Osteocyte (in vitro differentiated cells): Measurements from ENCODE around the gene ZFYVE28. TPM values are rescaled to one million over a fixed set of nuclear protein-coding genes. Genes with fewer than 3 reads are reported as not detected.

ENCODE experiments used
- DNase-seq: peaks from one replicate; pipeline ENCODE4 v3.0.0; 2021; ENCODE audit warnings: mixed read lengths; ENCODE audit not compliant: unreplicated experiment; ENCODE audit errors: extremely low spot score
- H3K27ac Mint-ChIP-seq: one replicate; pipeline ENCODE4 v1.8.0; 2021; ENCODE audit warnings: mild to moderate bottlenecking, mixed read lengths; ENCODE audit not compliant: unreplicated experiment
- H3K27me3 Mint-ChIP-seq: one replicate; pipeline ENCODE4 v1.8.0; 2021; ENCODE audit warnings: mixed read lengths; ENCODE audit not compliant: unreplicated experiment
- H3K36me3 Mint-ChIP-seq: one replicate; pipeline ENCODE4 v1.8.0; 2021; ENCODE audit warnings: mixed read lengths; ENCODE audit not compliant: unreplicated experiment
- H3K4me1 Mint-ChIP-seq: one replicate; pipeline ENCODE4 v1.8.0; 2021; ENCODE audit warnings: mixed read lengths; ENCODE audit not compliant: unreplicated experiment
- H3K4me3 Mint-ChIP-seq: one replicate; pipeline ENCODE4 v1.8.0; 2021; ENCODE audit warnings: mild to moderate bottlenecking, moderate library complexity, mixed read lengths; ENCODE audit not compliant: unreplicated experiment
- H3K9me3 Mint-ChIP-seq: one replicate; pipeline ENCODE4 v1.8.0; 2021; ENCODE audit warnings: mixed read lengths; ENCODE audit not compliant: unreplicated experiment
- total RNA-seq: library from RNA; stranded (reverse); gene quantifications from 2 replicates; pipeline ENCODE4 v1.2.1, GENCODE V29; 2021
- TF ChIP-seq, protein P1 (sequence below): fragments of 200-600 bp; sonication (generic); IDR thresholded peaks from 2 replicates; pipeline ENCODE4 v1.5.0; 2021; ENCODE audit warnings: antibody characterized with exemption, mild to moderate bottlenecking, moderate library complexity

The ZFYVE28 gene
- total RNA-seq, 1 donor from 2014 or later = 3.4 TPM

DNA sequence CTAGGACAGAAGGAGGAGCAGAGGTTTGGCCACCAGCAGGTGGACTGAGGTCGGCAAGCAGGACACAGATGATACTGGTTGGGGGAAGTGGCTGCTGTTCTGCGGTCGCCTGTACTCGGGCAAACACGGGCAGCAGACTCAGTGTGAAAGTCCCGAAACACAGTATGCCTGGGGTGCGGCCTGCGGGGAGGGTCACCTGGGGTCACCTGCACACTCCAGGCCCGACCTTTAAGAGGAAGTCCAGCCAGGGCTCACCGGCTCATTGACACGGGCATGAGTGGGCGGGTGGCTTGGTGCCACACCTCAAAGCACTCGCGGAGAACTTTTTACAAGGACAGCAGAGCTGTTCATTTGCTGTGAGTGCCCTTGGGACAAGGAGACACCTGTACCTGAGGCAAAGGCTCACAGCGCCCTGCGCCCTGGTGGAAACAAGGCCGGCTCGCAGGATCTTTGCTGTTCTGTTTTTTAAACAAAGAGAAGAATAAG is 85.0 kb downstream of the ZFYVE28 start:
- H3K4me1 Mint-ChIP-seq = peaks cover 25% of the 10 kb centered on the region
- TF ChIP-seq, protein P1, sequence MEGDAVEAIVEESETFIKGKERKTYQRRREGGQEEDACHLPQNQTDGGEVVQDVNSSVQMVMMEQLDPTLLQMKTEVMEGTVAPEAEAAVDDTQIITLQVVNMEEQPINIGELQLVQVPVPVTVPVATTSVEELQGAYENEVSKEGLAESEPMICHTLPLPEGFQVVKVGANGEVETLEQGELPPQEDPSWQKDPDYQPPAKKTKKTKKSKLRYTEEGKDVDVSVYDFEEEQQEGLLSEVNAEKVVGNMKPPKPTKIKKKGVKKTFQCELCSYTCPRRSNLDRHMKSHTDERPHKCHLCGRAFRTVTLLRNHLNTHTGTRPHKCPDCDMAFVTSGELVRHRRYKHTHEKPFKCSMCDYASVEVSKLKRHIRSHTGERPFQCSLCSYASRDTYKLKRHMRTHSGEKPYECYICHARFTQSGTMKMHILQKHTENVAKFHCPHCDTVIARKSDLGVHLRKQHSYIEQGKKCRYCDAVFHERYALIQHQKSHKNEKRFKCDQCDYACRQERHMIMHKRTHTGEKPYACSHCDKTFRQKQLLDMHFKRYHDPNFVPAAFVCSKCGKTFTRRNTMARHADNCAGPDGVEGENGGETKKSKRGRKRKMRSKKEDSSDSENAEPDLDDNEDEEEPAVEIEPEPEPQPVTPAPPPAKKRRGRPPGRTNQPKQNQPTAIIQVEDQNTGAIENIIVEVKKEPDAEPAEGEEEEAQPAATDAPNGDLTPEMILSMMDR = no peak
- no peaks in the 10 kb centered on the region for H3K9me3 Mint-ChIP-seq
- DNase-seq = peak; percentile 78
- H3K27me3 Mint-ChIP-seq = no peaks in the 10 kb centered on the region
- no peak overlapping the region for H3K4me3 Mint-ChIP-seq
- H3K27ac Mint-ChIP-seq = no peak overlapping the region
- H3K36me3 Mint-ChIP-seq = no peaks in the 10 kb centered on the region

DNA sequence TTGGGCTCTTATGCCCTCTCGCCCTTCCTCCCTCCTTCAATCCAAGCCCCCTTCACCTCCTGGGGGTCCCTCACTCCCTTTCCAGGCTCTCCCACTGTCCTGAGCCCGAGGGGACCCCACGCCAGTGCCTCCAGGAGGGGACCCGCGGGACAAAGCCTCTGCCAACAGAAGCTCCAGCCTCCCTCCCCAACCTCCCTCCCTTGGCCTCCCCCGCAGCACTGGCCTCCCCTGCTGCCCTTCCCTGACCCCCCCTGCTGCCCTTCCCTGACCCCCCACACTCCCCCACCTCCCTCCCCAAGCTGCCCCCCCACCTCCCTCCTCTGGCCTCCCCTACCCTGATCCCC is 85.5 kb downstream of the ZFYVE28 start:
- no peaks in the 10 kb centered on the region for H3K27me3 Mint-ChIP-seq

DNA sequence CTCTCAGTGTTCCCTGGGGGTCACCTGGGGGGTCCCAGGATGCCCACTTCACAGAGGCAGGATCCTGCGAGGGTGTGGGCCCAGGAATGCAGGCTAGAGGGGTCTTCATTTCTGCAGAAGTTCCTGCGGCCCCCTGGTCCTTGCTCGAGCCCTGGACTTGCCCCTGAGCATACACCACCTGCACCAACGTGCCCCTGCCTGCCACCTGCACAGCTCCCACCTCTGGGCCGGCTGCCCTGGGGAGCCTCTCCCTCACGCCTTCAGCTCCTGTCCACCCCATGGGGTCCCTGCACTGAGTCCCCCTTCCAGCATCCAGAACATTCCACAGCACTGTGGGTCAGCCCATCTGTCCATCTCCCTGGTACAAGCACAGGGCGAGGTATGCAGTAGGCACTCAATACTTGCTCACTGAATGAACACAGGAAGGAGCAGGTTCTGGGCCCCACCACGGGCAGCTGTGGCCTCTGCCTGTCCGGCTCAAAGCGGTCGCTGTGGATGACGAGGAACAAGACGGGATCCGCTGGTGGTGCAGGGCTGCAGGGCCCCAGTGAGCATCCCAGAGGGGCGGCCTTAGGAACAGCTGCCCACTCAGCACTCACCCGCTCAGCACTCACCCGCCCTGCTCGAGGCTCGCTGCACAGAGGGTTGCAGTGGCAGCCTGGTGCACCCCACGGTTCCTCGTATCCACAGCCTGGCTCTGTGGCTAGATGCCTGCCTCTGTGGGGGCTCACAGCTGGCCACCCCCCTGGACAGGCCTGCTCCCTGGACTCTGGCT is 86.1 kb downstream of the ZFYVE28 start:
- Mint-ChIP-seq H3K27ac (no peak overlapping the region), H3K36me3 (no peaks in the 10 kb centered on the region), H3K27me3 (no peaks in the 10 kb centered on the region), H3K9me3 (peaks cover 4% of the 10 kb centered on the region), H3K4me1 (peaks cover 27% of the 10 kb centered on the region), H3K4me3 (no peak overlapping the region)
- DNase-seq = peak; percentile 76
- TF ChIP-seq, protein P1 = no peak

More for the DNA sequence above, 85.5 kb downstream of the ZFYVE28 start:
- H3K4me1 Mint-ChIP-seq = peaks cover 27% of the 10 kb centered on the region
- no peak overlapping the region for H3K4me3 Mint-ChIP-seq
- H3K27ac Mint-ChIP-seq = no peak overlapping the region
- no peaks in the 10 kb centered on the region for H3K9me3 Mint-ChIP-seq
- DNase-seq = no peak
- TF ChIP-seq, protein P1 = no peak
- no peaks in the 10 kb centered on the region for H3K36me3 Mint-ChIP-seq

DNA sequence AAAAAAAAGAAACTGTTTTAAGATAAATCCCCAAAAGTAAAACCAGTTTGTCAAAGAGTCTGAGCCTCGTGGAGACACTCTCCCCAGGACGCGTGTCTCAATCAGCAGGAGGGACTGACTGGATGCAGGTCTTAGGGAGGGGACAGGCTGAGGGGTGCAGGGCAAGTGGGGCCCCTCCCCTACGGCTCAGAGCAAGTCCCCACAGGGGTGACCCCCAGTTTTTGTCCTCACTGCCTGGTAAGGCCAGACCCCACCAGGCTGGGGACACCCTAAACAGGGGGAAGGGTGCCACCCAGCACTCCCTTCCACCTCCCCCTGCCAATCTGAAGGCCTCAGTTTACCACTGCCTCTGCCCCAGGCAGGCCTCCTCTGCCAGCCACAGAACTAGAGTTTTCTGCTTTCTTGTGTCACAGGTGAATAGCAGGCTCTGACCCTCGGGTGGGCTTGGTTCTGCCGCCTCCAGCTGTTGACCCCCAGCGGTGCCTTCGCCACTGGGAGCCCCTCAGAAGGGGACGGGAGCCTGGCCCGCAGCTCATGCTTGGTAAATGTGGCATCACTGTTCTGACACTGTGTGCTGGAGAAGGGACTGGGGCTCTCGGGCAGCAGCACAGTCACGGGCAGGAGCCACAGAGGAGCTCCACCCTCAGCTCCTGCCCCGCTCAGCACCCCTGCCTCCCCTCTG is 86.8 kb downstream of the ZFYVE28 start:
- Mint-ChIP-seq H3K4me3 (no peak overlapping the region), H3K9me3 (peaks cover 6% of the 10 kb centered on the region), H3K4me1 (peaks cover 27% of the 10 kb centered on the region), H3K36me3 (peaks cover under 1% of the 10 kb centered on the region), H3K27me3 (no peaks in the 10 kb centered on the region), H3K27ac (no peak overlapping the region)
- no peak for DNase-seq
- TF ChIP-seq, protein P1 = no peak

DNA sequence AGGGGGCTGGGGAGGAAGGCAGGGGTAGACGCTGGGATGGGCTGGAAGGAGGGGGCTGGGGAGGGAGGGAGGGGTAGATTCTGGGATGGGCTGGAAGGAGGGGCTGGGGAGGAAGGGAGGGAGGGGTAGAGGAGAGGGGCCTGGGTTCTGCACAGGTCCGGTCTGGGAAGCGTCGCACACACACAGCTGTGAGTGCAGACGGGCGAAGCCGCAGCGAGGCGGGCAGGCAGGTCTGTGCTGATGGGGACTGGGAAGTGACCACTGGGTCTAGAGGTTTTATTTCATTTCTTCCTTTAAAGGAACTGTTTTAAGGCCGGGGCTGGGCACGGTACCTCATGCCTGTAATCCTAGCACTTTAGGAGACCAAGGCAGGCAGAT is 87.4 kb downstream of the ZFYVE28 start:
- Mint-ChIP-seq H3K27ac (peak overlapping the region; percentile 60), H3K4me1 (peaks cover 27% of the 10 kb centered on the region), H3K27me3 (no peaks in the 10 kb centered on the region), H3K4me3 (no peak overlapping the region), H3K36me3 (peaks cover 6% of the 10 kb centered on the region), H3K9me3 (peaks cover 12% of the 10 kb centered on the region)
- TF ChIP-seq, protein P1 = no peak
- DNase-seq = no peak
